Measurements from ENCODE around the gene PDZK1IP1.

DNA sequence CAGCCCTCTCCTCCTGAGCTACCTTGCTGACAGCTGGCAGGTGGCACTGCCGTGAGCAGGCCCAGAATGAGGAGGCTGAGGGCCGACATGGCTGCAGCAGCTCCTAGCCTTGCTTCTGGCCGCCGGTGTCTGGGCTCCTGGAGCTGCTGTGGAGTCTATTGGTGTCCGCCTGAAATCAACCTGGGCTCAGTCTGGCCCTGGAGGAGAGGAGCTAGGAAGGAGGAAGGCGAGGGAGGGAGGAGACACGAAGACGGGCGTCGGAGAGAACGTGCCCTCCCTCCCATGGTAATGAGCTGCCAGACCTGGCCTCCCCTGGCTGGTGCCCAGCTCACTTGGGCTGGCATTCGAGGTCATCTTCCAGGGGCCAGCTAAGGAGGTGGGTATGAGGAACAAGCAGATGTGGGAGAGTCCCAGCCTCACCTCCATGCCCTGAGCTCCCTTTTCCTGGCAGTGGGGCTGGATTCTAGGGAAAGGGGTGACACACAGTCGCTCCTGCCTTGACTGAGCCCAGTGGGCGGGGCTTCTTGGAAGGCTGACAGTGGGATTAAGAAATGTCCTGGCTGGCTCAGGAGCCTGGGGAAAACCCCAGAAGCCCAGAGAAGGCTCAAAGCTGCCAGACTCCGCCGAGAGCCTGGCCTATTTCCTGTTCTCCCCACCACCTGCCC is at the start of gene PDZK1IP1:
- no peak for TF ChIP-seq POLR2A (IDR thresholded peaks at IDR 0.05)
- TF ChIP-seq, protein P1, sequence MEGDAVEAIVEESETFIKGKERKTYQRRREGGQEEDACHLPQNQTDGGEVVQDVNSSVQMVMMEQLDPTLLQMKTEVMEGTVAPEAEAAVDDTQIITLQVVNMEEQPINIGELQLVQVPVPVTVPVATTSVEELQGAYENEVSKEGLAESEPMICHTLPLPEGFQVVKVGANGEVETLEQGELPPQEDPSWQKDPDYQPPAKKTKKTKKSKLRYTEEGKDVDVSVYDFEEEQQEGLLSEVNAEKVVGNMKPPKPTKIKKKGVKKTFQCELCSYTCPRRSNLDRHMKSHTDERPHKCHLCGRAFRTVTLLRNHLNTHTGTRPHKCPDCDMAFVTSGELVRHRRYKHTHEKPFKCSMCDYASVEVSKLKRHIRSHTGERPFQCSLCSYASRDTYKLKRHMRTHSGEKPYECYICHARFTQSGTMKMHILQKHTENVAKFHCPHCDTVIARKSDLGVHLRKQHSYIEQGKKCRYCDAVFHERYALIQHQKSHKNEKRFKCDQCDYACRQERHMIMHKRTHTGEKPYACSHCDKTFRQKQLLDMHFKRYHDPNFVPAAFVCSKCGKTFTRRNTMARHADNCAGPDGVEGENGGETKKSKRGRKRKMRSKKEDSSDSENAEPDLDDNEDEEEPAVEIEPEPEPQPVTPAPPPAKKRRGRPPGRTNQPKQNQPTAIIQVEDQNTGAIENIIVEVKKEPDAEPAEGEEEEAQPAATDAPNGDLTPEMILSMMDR (IDR thresholded peaks at IDR 0.05): no peak
